HepG2 (cell line): Measurements from ENCODE around the gene ANAPC16. TPM values are rescaled to one million over a fixed set of nuclear protein-coding genes. Genes with fewer than 3 reads are reported as not detected.

Experiments used
- CTCF ChIP-seq: sonication (generic); formaldehyde crosslinking; IDR thresholded peaks from 2 replicates; pipeline ENCODE4 v1.5.0; 2020; ENCODE audit warnings: mild to moderate bottlenecking, missing genetic modification reagents, moderate library complexity
- EP300 ChIP-seq, 3 experiments: sonication (generic) in 1 of 3; formaldehyde crosslinking in 1 of 3; IDR thresholded peaks; 2 replicates each; pipeline versions ENCODE4 v1.5.1 to v1.6.1; 2011 to 2020; ENCODE audit warnings: low read depth in 2 of 3, low read length in 2 of 3, borderline replicate concordance in 1 of 3, improper control_type of control experiment in 1 of 3, mild to moderate bottlenecking in 1 of 3, missing genetic modification reagents in 1 of 3, moderate library complexity in 1 of 3
- HES4 ChIP-seq: sonication (generic); formaldehyde crosslinking; IDR thresholded peaks from 2 replicates; pipeline ENCODE4 v1.9.0; 2021; ENCODE audit warnings: mild to moderate bottlenecking, missing genetic modification reagents, borderline replicate concordance
- HNF4A ChIP-seq: sonication (generic); formaldehyde crosslinking; IDR thresholded peaks from 2 replicates; pipeline ENCODE4 v1.4.0; 2020; ENCODE audit warnings: missing genetic modification reagents
- MEIS1 ChIP-seq: sonication (generic); formaldehyde crosslinking; IDR thresholded peaks from 2 replicates; pipeline ENCODE4 v1.9.0; 2021; ENCODE audit warnings: mild to moderate bottlenecking, missing genetic modification reagents, moderate library complexity, borderline replicate concordance
- MIER3 ChIP-seq: IDR thresholded peaks from 2 replicates; pipeline ENCODE4 v1.6.1; 2016; ENCODE audit warnings: missing compliant biosample characterization, borderline replicate concordance
- NFYC ChIP-seq: IDR thresholded peaks from 2 replicates; pipeline ENCODE4 v1.6.1; 2016; ENCODE audit warnings: missing genetic modification reagents, missing compliant biosample characterization
- NR2F6 ChIP-seq, 2 experiments: IDR thresholded peaks; 2 replicates each; pipeline ENCODE4 v1.6.1; 2016; ENCODE audit warnings: antibody characterized with exemption in 1 of 2, mild to moderate bottlenecking in 1 of 2
- POLR2AphosphoS5 ChIP-seq: IDR thresholded peaks from 2 replicates; pipeline ENCODE4 v1.6.1; 2012; ENCODE audit warnings: low read depth, low read length
- RAD51 ChIP-seq: fragments of 450-650 bp; IDR thresholded peaks from 2 replicates; pipeline ENCODE4 v1.6.1; 2016; ENCODE audit warnings: borderline replicate concordance
- RBFOX2 ChIP-seq: fragments of 200-400 bp; formaldehyde crosslinking; IDR thresholded peaks from 2 replicates; pipeline ENCODE4 v1.6.1; 2017; ENCODE audit warnings: low read depth, mild to moderate bottlenecking, low read length
- SOX6 ChIP-seq, 2 experiments: fragments of 450-650 bp in 1 of 2; sonication (generic) in 1 of 2; formaldehyde crosslinking in 1 of 2; IDR thresholded peaks; 2 replicates each; pipeline versions ENCODE4 v1.4.0 to v1.6.1; 2017 to 2020; ENCODE audit warnings: antibody characterized with exemption in 1 of 2, mild to moderate bottlenecking in 1 of 2, missing genetic modification reagents in 1 of 2
- ZNF644 ChIP-seq: IDR thresholded peaks from 2 replicates; pipeline ENCODE4 v1.6.1; 2016; ENCODE audit warnings: low read depth
- ZNF747 ChIP-seq: sonication (generic); formaldehyde crosslinking; IDR thresholded peaks from 2 replicates; pipeline ENCODE4 v1.8.1; 2023; ENCODE audit warnings: missing genetic modification reagents, mild to moderate bottlenecking, borderline replicate concordance
- ZNF768 ChIP-seq: sonication (generic); formaldehyde crosslinking; IDR thresholded peaks from 2 replicates; pipeline ENCODE4 v1.4.0; 2020; ENCODE audit warnings: missing genetic modification reagents
- polyA plus RNA-seq, 8 experiments: library from polyadenylated mRNA; depleted of rRNA in 3 of 8; stranded (reverse) in 7 of 8; unstranded in 1 of 8; fragments of >200 nt; fragmentation: Illumina TruSeq in 4 of 8; extraction: Trizol in 4 of 8; gene quantifications; 2 replicates each; pipeline versions ENCODE4 v1.2.1 to v1.2.3, GENCODE V29; 2011 to 2016; ENCODE audit warnings: low read depth in 4 of 8, missing spikeins in 1 of 8, mixed read lengths in 1 of 8; ENCODE audit not compliant: insufficient read depth in 1 of 8
- total RNA-seq, 5 experiments: library from RNA; depleted of rRNA; stranded (reverse); fragments of >200 nt; fragmentation: Illumina TruSeq; extraction: Trizol; gene quantifications; 2 replicates each; pipeline ENCODE4 v1.2.3, GENCODE V29; 2016; ENCODE audit warnings: low read depth in 1 of 5
- TF ChIP-seq, protein P1 (sequence below): sonication (generic); formaldehyde crosslinking; IDR thresholded peaks from 2 replicates; pipeline ENCODE4 v1.4.0; 2020; ENCODE audit warnings: missing genetic modification reagents, mild to moderate bottlenecking, borderline replicate concordance
- TF ChIP-seq, protein P2 (sequence below): sonication (generic); formaldehyde crosslinking; IDR thresholded peaks from 2 replicates; pipeline ENCODE4 v1.4.0; 2020; ENCODE audit warnings: mild to moderate bottlenecking, missing genetic modification reagents, borderline replicate concordance
- TF ChIP-seq, protein P3 (sequence below): fragments of 450-650 bp; IDR thresholded peaks from 2 replicates; pipeline ENCODE4 v1.6.1; 2017
- TF ChIP-seq, protein P4 (sequence below): sonication (generic); formaldehyde crosslinking; IDR thresholded peaks from 2 replicates; pipeline ENCODE4 v1.4.0; 2020; ENCODE audit warnings: missing genetic modification reagents

The ANAPC16 gene
- total and polyA plus RNA-seq, 2 of the 13 experiments (the other 11 are each of a cell fraction or from before 2014, with no cell fraction given) = 74.8 to 89.4 TPM

- TF ChIP-seq ZNF747 (CRISPR knock-in tag) = peak; percentile 84; the same call in 1 of the 2 replicates
- peak; percentile 100 for TF ChIP-seq RBFOX2
- peak; percentile 40 for TF ChIP-seq NFYC (CRISPR knock-in tag)
- no peak for TF ChIP-seq HNF4A (CRISPR knock-in tag)
- TF ChIP-seq POLR2AphosphoS5 = peak; percentile 95
- TF ChIP-seq MIER3 (CRISPR knock-in tag) = peak; percentile 90; the same call in 1 of the 2 replicates
- TF ChIP-seq CTCF (CRISPR knock-in tag) = peak; percentile 27; the same call in 1 of the 2 replicates
- TF ChIP-seq, protein P1, sequence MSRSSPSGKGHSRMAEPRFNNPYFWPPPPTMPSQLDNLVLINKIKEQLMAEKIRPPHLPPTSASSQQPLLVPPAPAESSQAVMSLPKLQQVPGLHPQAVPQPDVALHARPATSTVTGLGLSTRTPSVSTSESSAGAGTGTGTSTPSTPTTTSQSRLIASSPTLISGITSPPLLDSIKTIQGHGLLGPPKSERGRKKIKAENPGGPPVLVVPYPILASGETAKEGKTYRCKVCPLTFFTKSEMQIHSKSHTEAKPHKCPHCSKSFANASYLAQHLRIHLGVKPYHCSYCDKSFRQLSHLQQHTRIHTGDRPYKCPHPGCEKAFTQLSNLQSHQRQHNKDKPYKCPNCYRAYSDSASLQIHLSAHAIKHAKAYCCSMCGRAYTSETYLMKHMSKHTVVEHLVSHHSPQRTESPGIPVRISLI = peak; percentile 65; the same call in 1 of the 2 replicates
- no peak for TF ChIP-seq SOX6 (IDR thresholded peaks at IDR 0.05)
- peak; percentile 57; the same call in 1 of the 2 replicates for TF ChIP-seq SOX6 (CRISPR knock-in tag; IDR thresholded peaks at IDR 0.05)
- TF ChIP-seq EP300 (IDR thresholded peaks at IDR 0.05; ENCODE audit: low read depth in 2 of 2, low read length in 2 of 2) = peak; percentile 31 to 61; a peak in 2 of 4 replicates
- peak; percentile 43; the same call in 1 of the 2 replicates for TF ChIP-seq EP300 (CRISPR knock-in tag; IDR thresholded peaks at IDR 0.05; ENCODE audit: borderline replicate concordance)
- no peak for TF ChIP-seq ZNF644 (CRISPR knock-in tag)
- TF ChIP-seq HES4 (CRISPR knock-in tag) = 0 out of 2 replicates have a peak, but pooled peaks have one; percentile 30
- TF ChIP-seq MEIS1 = peak; percentile 96
- no peak for TF ChIP-seq RAD51
- no peak for TF ChIP-seq NR2F6 (IDR thresholded peaks at IDR 0.05)
- peak; percentile 31; the same call in 1 of the 2 replicates for TF ChIP-seq NR2F6 (CRISPR knock-in tag; IDR thresholded peaks at IDR 0.05)
- TF ChIP-seq, protein P2, sequence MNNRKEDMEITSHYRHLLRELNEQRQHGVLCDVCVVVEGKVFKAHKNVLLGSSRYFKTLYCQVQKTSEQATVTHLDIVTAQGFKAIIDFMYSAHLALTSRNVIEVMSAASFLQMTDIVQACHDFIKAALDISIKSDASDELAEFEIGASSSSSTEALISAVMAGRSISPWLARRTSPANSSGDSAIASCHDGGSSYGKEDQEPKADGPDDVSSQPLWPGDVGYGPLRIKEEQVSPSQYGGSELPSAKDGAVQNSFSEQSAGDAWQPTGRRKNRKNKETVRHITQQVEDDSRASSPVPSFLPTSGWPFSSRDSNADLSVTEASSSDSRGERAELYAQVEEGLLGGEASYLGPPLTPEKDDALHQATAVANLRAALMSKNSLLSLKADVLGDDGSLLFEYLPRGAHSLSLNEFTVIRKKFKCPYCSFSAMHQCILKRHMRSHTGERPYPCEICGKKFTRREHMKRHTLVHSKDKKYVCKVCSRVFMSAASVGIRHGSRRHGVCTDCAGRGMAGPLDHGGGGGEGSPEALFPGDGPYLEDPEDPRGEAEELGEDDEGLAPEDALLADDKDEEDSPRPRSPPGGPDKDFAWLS (CRISPR knock-in tag) = peak; percentile 90; the same call in 1 of the 2 replicates
- peak; percentile 76 for TF ChIP-seq ZNF768 (CRISPR knock-in tag)
- TF ChIP-seq, protein P3, sequence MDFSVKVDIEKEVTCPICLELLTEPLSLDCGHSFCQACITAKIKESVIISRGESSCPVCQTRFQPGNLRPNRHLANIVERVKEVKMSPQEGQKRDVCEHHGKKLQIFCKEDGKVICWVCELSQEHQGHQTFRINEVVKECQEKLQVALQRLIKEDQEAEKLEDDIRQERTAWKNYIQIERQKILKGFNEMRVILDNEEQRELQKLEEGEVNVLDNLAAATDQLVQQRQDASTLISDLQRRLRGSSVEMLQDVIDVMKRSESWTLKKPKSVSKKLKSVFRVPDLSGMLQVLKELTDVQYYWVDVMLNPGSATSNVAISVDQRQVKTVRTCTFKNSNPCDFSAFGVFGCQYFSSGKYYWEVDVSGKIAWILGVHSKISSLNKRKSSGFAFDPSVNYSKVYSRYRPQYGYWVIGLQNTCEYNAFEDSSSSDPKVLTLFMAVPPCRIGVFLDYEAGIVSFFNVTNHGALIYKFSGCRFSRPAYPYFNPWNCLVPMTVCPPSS = no peak
- TF ChIP-seq, protein P4, sequence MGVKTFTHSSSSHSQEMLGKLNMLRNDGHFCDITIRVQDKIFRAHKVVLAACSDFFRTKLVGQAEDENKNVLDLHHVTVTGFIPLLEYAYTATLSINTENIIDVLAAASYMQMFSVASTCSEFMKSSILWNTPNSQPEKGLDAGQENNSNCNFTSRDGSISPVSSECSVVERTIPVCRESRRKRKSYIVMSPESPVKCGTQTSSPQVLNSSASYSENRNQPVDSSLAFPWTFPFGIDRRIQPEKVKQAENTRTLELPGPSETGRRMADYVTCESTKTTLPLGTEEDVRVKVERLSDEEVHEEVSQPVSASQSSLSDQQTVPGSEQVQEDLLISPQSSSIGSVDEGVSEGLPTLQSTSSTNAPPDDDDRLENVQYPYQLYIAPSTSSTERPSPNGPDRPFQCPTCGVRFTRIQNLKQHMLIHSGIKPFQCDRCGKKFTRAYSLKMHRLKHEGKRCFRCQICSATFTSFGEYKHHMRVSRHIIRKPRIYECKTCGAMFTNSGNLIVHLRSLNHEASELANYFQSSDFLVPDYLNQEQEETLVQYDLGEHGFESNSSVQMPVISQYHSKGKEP = 0 out of 2 replicates have a peak, but pooled peaks have one; percentile 64
Observed at GRCh38 chr10:72215611-72216549, at the start of gene ANAPC16, which contains the start of gene ASCC1 (continued).
